Endothelial cell of umbilical vein (primary cell): ENCODE measurements around the gene CABLES1. TPM values are rescaled to one million over a fixed set of nuclear protein-coding genes. Genes with fewer than 3 reads are reported as not detected.

ENCODE experiments used
- BruUV-seq: library from RNA; stranded (reverse); fragments of 400-500 nt; replicated peaks from 2 replicates; lab custom pipeline; 2021; lab: Mats Ljungman, UMichigan
- CTCF ChIA-PET: fragments of 300-600, 350-600 bp; sonication (Branson Sonifier 250); formaldehyde crosslinking; loops from one replicate; lab custom pipeline; 2021; ENCODE audit warnings: antibody characterized with exemption, inconsistent platforms; lab: Charles Lee
- POLR2A ChIA-PET: fragments of 300-600, 350-600 bp; sonication (Branson Sonifier 250); formaldehyde crosslinking; loops from one replicate; lab custom pipeline; 2021; ENCODE audit warnings: antibody characterized with exemption, inconsistent platforms; lab: Charles Lee
- DNase-seq: peaks from one replicate; pipeline ENCODE4 v3.0.0-alpha.2; 2011; ENCODE audit warnings: low read depth, low spot score
- FAIRE-seq: peaks from 2 replicates; lab custom pipeline; 2011; peaks lifted over from hg19 to GRCh38; lab: Jason Lieb, UNC
- H2AFZ ChIP-seq: 2 replicates; pipeline ENCODE4 v1.6.0; 2012; ENCODE audit warnings: low read depth, low read length, control low read depth, inconsistent platforms
- H3K27ac ChIP-seq: 2 replicates; pipeline ENCODE4 v1.5.1; 2011; ENCODE audit warnings: low read depth, mild to moderate bottlenecking, control low read depth, low read length, moderate library complexity; ENCODE audit not compliant: insufficient read depth
- H3K27me3 ChIP-seq, 2 experiments: 2 replicates each; pipeline versions ENCODE4 v1.6.0 to v1.6.1; 2011; ENCODE audit warnings: low read length in 2 of 2, mixed read lengths in 1 of 2; ENCODE audit not compliant: control insufficient read depth in 2 of 2, insufficient read depth in 2 of 2
- H3K36me3 ChIP-seq, 2 experiments: 2 replicates in 1 of 2; 3 replicates in 1 of 2; pipeline ENCODE4 v1.5.1; 2011; ENCODE audit warnings: low read length in 2 of 2, mild to moderate bottlenecking in 1 of 2, moderate library complexity in 1 of 2; ENCODE audit not compliant: control insufficient read depth in 2 of 2, insufficient read depth in 2 of 2; ENCODE audit errors: extremely low read depth in 1 of 2
- H3K4me1 ChIP-seq: 3 replicates; pipeline ENCODE4 v1.5.1; 2011; ENCODE audit warnings: mild to moderate bottlenecking, low read length; ENCODE audit not compliant: control insufficient read depth, insufficient read depth; ENCODE audit errors: extremely low read depth
- H3K4me2 ChIP-seq: 2 replicates; pipeline ENCODE4 v1.6.1; 2011; ENCODE audit warnings: low read length, control low read depth, mixed read lengths; ENCODE audit not compliant: insufficient read depth
- H3K4me3 ChIP-seq, 3 experiments: fragments of 200-600 bp in 1 of 3; sonication (generic), shearing (Covaris generic) in 1 of 3; replicated peaks in 1 of 3; 2 replicates each; pipeline ENCODE4 v1.5.1; 2011 to 2016; ENCODE audit warnings: control low read depth in 3 of 3, low read length in 3 of 3, mild to moderate bottlenecking in 2 of 3, inconsistent platforms in 1 of 3, low read depth in 1 of 3, moderate library complexity in 1 of 3; ENCODE audit not compliant: insufficient read depth in 1 of 3
- H3K79me2 ChIP-seq: 2 replicates; pipeline ENCODE4 v1.6.0; 2012; ENCODE audit warnings: low read length, inconsistent platforms; ENCODE audit not compliant: control insufficient read depth, insufficient read depth
- H3K9ac ChIP-seq: replicated peaks from 2 replicates; pipeline ENCODE3; 2011; ENCODE audit warnings: low read length, control low read depth; ENCODE audit not compliant: insufficient read depth; ENCODE audit errors: extremely low read depth
- H3K9me1 ChIP-seq: replicated peaks from 3 replicates; pipeline ENCODE4 v1.6.0; 2011; ENCODE audit warnings: mild to moderate bottlenecking, low read length; ENCODE audit not compliant: control insufficient read depth, insufficient read depth; ENCODE audit errors: extremely low read depth
- H3K9me3 ChIP-seq: replicated peaks from 2 replicates; pipeline ENCODE4 v1.5.1; 2012; ENCODE audit warnings: low read length, inconsistent platforms; ENCODE audit not compliant: control insufficient read depth, insufficient read depth
- H4K20me1 ChIP-seq: replicated peaks from 2 replicates; pipeline ENCODE3; 2011; ENCODE audit warnings: mild to moderate bottlenecking, low read length; ENCODE audit not compliant: control insufficient read depth, insufficient read depth; ENCODE audit errors: extremely low read depth
- EZH2 ChIP-seq: IDR thresholded peaks from 2 replicates; pipeline ENCODE4 v1.6.1; 2012; ENCODE audit warnings: borderline replicate concordance, low read depth, mild to moderate bottlenecking, moderate library complexity, low read length, inconsistent platforms; ENCODE audit not compliant: severe bottlenecking
- FOS ChIP-seq: IDR thresholded peaks from 2 replicates; pipeline ENCODE4 v1.6.1; 2011; ENCODE audit warnings: mild to moderate bottlenecking, low read length, moderate library complexity, borderline replicate concordance; ENCODE audit not compliant: insufficient read depth
- GATA2 ChIP-seq: IDR thresholded peaks from 2 replicates; pipeline ENCODE4 v1.7.0; 2011; ENCODE audit warnings: low read depth, mild to moderate bottlenecking, moderate library complexity, mixed read lengths, low read length; ENCODE audit not compliant: insufficient read length, insufficient read depth
- JUN ChIP-seq: IDR thresholded peaks from 2 replicates; pipeline ENCODE4 v1.6.1; 2011; ENCODE audit warnings: borderline replicate concordance, low read depth; ENCODE audit not compliant: insufficient read length, insufficient read depth
- MYC ChIP-seq: IDR thresholded peaks from one replicate; pipeline ENCODE4 v1.6.1; 2011; ENCODE audit warnings: mild to moderate bottlenecking, low read depth, low read length
- POLR2A ChIP-seq: IDR thresholded peaks from 2 replicates; pipeline ENCODE4 v1.6.1; 2012; ENCODE audit warnings: low read depth, mild to moderate bottlenecking, control low read depth, low read length
- POLR2AphosphoS5 ChIP-seq: IDR thresholded peaks from 2 replicates; pipeline ENCODE4 v1.6.1; 2012; ENCODE audit warnings: low read depth, mild to moderate bottlenecking, control low read depth, low read length, moderate library complexity; ENCODE audit not compliant: insufficient read depth
- dilution Hi-C: fragments of 300-500 bp; cut with MboI; formaldehyde crosslinking; loops from one replicate; pipeline ENCODE4 v1.15.0; 2019; ENCODE audit warnings: low sequenced_read_pairs; ENCODE audit not compliant: extremely low pct_ligation_motif_present
- intact Hi-C: fragments of 100-400 bp; cut with micrococcal nuclease; formaldehyde crosslinking; loops from one replicate; pipeline ENCODE4 v1.10.0; 2022
- polyA plus RNA-seq, 4 experiments: library from polyadenylated mRNA; depleted of rRNA in 3 of 4; stranded (reverse) in 3 of 4; unstranded in 1 of 4; fragments of >200 nt; gene quantifications; 2 replicates each; pipeline versions ENCODE4 v1.2.1 to v1.2.3, GENCODE V29; 2011 to 2012; ENCODE audit warnings: missing spikeins in 1 of 4
- total RNA-seq: library from RNA; stranded (reverse); gene quantifications from 2 replicates; pipeline ENCODE4 v1.2.3, GENCODE V29; 2021
- TF ChIP-seq, protein P1 (sequence below), 2 donors: IDR thresholded peaks; 1 replicate in 1 of 2; 2 replicates in 1 of 2; pipeline ENCODE4 v1.5.1; 2011; ENCODE audit warnings: low read length in 2 of 2, mild to moderate bottlenecking in 2 of 2, moderate library complexity in 2 of 2, control low read depth in 1 of 2, inconsistent platforms in 1 of 2, low read depth in 1 of 2; ENCODE audit not compliant: insufficient read depth in 1 of 2; ENCODE audit errors: extremely low read depth in 1 of 2
- TF ChIP-seq, protein P2 (sequence below): IDR thresholded peaks from 2 replicates; pipeline ENCODE4 v1.6.1; 2011; ENCODE audit not compliant: insufficient read depth, insufficient read length

The CABLES1 gene
- total and polyA plus RNA-seq, 2 donors (not counting 3 experiments of a cell fraction or from before 2014, with no cell fraction given) = 40.2 to 71.1 TPM

DNA sequence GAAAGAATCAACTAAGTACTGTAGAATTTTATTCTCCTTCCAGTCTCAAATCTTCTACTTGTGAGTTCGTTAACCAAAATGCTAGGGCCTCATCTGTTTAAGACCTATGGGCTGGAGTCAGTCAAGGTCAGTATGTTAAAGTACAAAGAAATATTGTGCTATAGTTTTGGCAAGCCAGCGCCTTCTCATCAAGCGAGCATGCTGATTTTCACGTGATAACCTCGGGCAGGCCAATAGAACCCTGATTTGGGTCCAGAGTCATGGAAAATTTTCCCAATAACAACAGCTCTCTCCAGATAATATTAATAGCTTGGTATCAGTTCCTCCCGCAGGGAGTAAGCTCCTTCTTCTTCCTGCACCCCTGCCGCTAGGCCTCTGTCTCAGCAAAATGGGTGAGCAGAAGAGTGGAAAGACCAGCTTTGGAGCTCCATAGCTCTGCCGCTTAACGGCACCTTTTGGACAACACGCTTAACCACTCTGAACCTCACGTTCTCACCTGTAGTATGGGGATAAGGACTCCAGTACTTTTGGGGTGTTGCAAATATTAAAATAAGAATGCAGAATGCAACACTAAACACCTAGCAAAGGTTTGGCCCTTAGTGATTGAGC is 11.7 kb downstream of the CABLES1 start:
- Histone ChIP-seq H3K27ac (no peak overlapping the region), H3K9ac (no peak overlapping the region), H3K27me3 (no peaks in the 10 kb centered on the region), H3K36me3 (peaks cover 0 to 5% of the 10 kb centered on the region in 2 experiments), H2AFZ (no peak overlapping the region), H3K4me3 (no peak overlapping the region), H3K4me1 (peaks cover 17% of the 10 kb centered on the region), H3K9me1 (no peaks in the 10 kb centered on the region), H3K79me2 (peaks cover 67% of the 10 kb centered on the region), H4K20me1 (no peaks in the 10 kb centered on the region), H3K9me3 (no peaks in the 10 kb centered on the region), H3K4me2 (no peak overlapping the region)
- FAIRE-seq = no peak
- BruUV-seq = no TSS peak
- CTCF ChIA-PET = interaction anchor here (0.6 to 1.3 kb wide), 3 partner anchors 10 to 18 kb away, joined by 3 to 5 read pairs (median 3); no protein-coding TSS in a partner anchor
- TF ChIP-seq GATA2 (no peak), EZH2 (no peak), JUN (no peak), FOS (no peak), MYC (no peak), POLR2AphosphoS5 (no peak), POLR2A (no peak)
- TF ChIP-seq, protein P1, sequence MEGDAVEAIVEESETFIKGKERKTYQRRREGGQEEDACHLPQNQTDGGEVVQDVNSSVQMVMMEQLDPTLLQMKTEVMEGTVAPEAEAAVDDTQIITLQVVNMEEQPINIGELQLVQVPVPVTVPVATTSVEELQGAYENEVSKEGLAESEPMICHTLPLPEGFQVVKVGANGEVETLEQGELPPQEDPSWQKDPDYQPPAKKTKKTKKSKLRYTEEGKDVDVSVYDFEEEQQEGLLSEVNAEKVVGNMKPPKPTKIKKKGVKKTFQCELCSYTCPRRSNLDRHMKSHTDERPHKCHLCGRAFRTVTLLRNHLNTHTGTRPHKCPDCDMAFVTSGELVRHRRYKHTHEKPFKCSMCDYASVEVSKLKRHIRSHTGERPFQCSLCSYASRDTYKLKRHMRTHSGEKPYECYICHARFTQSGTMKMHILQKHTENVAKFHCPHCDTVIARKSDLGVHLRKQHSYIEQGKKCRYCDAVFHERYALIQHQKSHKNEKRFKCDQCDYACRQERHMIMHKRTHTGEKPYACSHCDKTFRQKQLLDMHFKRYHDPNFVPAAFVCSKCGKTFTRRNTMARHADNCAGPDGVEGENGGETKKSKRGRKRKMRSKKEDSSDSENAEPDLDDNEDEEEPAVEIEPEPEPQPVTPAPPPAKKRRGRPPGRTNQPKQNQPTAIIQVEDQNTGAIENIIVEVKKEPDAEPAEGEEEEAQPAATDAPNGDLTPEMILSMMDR (IDR thresholded peaks at IDR 0.05; ENCODE audit: extremely low read depth in 1 of 2, insufficient read depth in 1 of 2, low read depth in 1 of 2, low read length in 2 of 2) = no peak
- TF ChIP-seq, protein P2, sequence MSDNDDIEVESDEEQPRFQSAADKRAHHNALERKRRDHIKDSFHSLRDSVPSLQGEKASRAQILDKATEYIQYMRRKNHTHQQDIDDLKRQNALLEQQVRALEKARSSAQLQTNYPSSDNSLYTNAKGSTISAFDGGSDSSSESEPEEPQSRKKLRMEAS = no peak
- POLR2A ChIA-PET = no interaction called here
- intact Hi-C loops (no loop called here), dilution Hi-C loops (no loop called here)
- no peak for DNase-seq
